ENCODE results near the gene TRIP12. TPM values are rescaled to one million over a fixed set of nuclear protein-coding genes. Genes with fewer than 3 reads are reported as not detected.

TRIP12 gene
- total and polyA plus RNA-seq, 2 donors (not counting 1 experiment from before 2014, with no cell fraction given) = 30.9 to 274 TPM

GRCh38 chr2:229921101-229921891 is 513 bp downstream of the TRIP12 start:
- peaks cover 43% of the 10 kb centered on the region for H3K4me1 Mint-ChIP-seq
- H3K36me3 ChIP-seq (replicated peaks in 1 of 2; ENCODE audit: control extremely low read depth in 1 of 2, control insufficient read depth in 1 of 2, extremely low read depth in 1 of 2, insufficient read depth in 2 of 2, low read length in 1 of 2) = peaks cover 1 to 9% of the 10 kb centered on the region in 2 experiments
- TF ChIP-seq EZH2 (IDR thresholded peaks at IDR 0.05; ENCODE audit: borderline replicate concordance, insufficient read depth, low read depth, low read length, poor library complexity, severe bottlenecking) (no peak), CTCF (IDR thresholded peaks at IDR 0.05) (no peak)
- CTCF ChIA-PET = interaction anchor here (1.0 to 1.9 kb wide), 4 partner anchors 10 to 120 kb away, joined by 3 to 13 read pairs (median 4); no protein-coding TSS in a partner anchor
- peaks cover 8% of the 10 kb centered on the region for H4K20me1 ChIP-seq (ENCODE audit: control insufficient read depth, insufficient read depth, low read length, poor library complexity, severe bottlenecking)
- H3K27ac ChIP-seq (ENCODE audit: low read length in 2 of 2) = peak overlapping the region; percentile 83 to 98
- peak overlapping the region; percentile 93 for H3K9ac ChIP-seq (ENCODE audit: low read length)
- peak overlapping the region; percentile 96 for H3K4me3 Mint-ChIP-seq
- WGBS (ENCODE audit: insufficient coverage) = under 1% methylated on average over 49 of the region's 60 CpGs
- no peaks in the 10 kb centered on the region for H3K9me3 ChIP-seq (ENCODE audit: control extremely low read depth in 1 of 3, control insufficient read depth in 2 of 3, insufficient read depth in 1 of 3, low read length in 2 of 3)
- H3K9me3 Mint-ChIP-seq (ENCODE audit: insufficient read depth) = peaks cover 3% of the 10 kb centered on the region
- H2AFZ ChIP-seq (ENCODE audit: insufficient read depth, low read depth, low read length, poor library complexity, severe bottlenecking) = peak overlapping the region; percentile 97
- H3K79me2 ChIP-seq (ENCODE audit: control insufficient read depth, insufficient read depth, low read length) = peaks cover 57% of the 10 kb centered on the region
- no peak for ATAC-seq (ENCODE audit: low read depth)
- H3K4me3 ChIP-seq (ENCODE audit: control extremely low read depth in 1 of 5, extremely low read depth in 1 of 5, insufficient read depth in 1 of 5, low read depth in 2 of 5, low read length in 4 of 5) = peak overlapping the region; percentile 71 to 98 (median 90)
- H3K4me1 ChIP-seq (ENCODE audit: control insufficient read depth in 2 of 2, insufficient read depth in 2 of 2, low read length in 2 of 2) = peaks cover 20 to 24% of the 10 kb centered on the region in 2 donors
- DNase-seq = peak; percentile 83
- POLR2A ChIA-PET = interaction anchor here (0.5 to 2.3 kb wide), 6 partner anchors 10 to 1531 kb away, joined by 3 to 9 read pairs (median 4); no protein-coding TSS in a partner anchor
- H3K27me3 ChIP-seq (replicated peaks in 1 of 4; ENCODE audit: control extremely low read depth in 1 of 4, control insufficient read depth in 3 of 4, insufficient read depth in 4 of 4, low read length in 3 of 4) = no peaks in the 10 kb centered on the region
- peak overlapping the region; percentile 83 for H3K4me2 ChIP-seq (replicated peaks; ENCODE audit: low read depth, low read length, poor library complexity, severe bottlenecking)
- peak overlapping the region; percentile 97 for H3K27ac Mint-ChIP-seq
- intact Hi-C loops (cut with micrococcal nuclease) = loop anchor here (5.0 kb wide), 1 partner anchor 791 kb away; the partner anchor contains the start of gene CAB39
- H3K27me3 Mint-ChIP-seq = no peaks in the 10 kb centered on the region
